Cardiac fibroblast (primary cell): ENCODE data around the gene TEX2.

Experiments used
- DNase-seq, 2 donors: peaks; one replicate each; pipeline versions ENCODE4 v3.0.0 to v3.0.0-alpha.2; 2010; ENCODE audit warnings: low read depth in 2 of 2
- H3K4me3 ChIP-seq, 2 donors: replicated peaks in 1 of 2; 1 replicate in 1 of 2; 2 replicates in 1 of 2; pipeline ENCODE4 v1.5.1; 2011; ENCODE audit warnings: low read depth in 2 of 2, low read length in 2 of 2, mild to moderate bottlenecking in 2 of 2, moderate library complexity in 1 of 2
- CTCF ChIP-seq: IDR thresholded peaks from one replicate; pipeline ENCODE4 v1.5.1; 2011; ENCODE audit warnings: low read depth, mild to moderate bottlenecking, low read length, inconsistent platforms

TEX2 gene

GRCh38 chr17:64231567-64232141 lies 31.4 kb downstream of the TEX2 start:
- no peak for TF ChIP-seq CTCF
- no peak for DNase-seq
- H3K4me3 ChIP-seq = no peak overlapping the region

GRCh38 chr17:64230791-64231408 lies 32.2 kb downstream of the TEX2 start:
- DNase-seq = peak; percentile 90 to 94
- no peak for TF ChIP-seq CTCF
- no peak overlapping the region for H3K4me3 ChIP-seq

GRCh38 chr17:64229815-64230728 lies 33.0 kb downstream of the TEX2 start:
- no peak for TF ChIP-seq CTCF
- no peak for DNase-seq
- no peak overlapping the region for H3K4me3 ChIP-seq

GRCh38 chr17:64226132-64226531 lies 36.9 kb downstream of the TEX2 start:
- peak in 1 of 2 donors; percentile 53 for DNase-seq
- H3K4me3 ChIP-seq = no peak overlapping the region
- TF ChIP-seq CTCF = no peak

GRCh38 chr17:64225410-64225809 lies 37.6 kb downstream of the TEX2 start:
- DNase-seq = no peak
- TF ChIP-seq CTCF = no peak
- H3K4me3 ChIP-seq = no peak overlapping the region

GRCh38 chr17:64223931-64224629 lies 39.0 kb downstream of the TEX2 start:
- no peak for DNase-seq
- no peak for TF ChIP-seq CTCF
- no peak overlapping the region for H3K4me3 ChIP-seq
